T-helper 1 cell (primary cell): ENCODE results near the gene RPL10A.

ENCODE experiments used
- DNase-seq, 5 donors: peaks; one replicate each; pipeline ENCODE4 v3.0.0-alpha.2; 2012 to 2020

Gene RPL10A

DNA sequence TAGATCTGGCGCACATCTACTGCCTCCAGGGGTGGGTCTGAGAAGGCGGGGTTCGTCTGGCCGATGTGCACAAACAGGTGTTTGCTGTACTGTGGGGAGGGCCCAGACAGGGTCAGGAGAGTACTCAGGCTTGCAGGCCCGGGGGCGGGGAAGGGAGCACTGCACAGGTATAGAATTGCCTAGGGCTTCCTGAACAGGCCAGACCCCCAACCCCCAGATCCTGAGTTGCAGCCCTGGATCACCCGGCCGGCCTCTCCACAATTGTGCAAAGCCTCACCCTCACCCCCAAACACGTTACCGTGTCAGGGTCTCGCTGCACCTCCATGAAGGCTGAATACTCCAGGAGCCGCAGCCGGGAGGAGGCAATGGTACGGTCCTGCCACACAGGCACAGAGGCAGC, 7.8 kb downstream of the RPL10A start:
- DNase-seq: no peak

DNA sequence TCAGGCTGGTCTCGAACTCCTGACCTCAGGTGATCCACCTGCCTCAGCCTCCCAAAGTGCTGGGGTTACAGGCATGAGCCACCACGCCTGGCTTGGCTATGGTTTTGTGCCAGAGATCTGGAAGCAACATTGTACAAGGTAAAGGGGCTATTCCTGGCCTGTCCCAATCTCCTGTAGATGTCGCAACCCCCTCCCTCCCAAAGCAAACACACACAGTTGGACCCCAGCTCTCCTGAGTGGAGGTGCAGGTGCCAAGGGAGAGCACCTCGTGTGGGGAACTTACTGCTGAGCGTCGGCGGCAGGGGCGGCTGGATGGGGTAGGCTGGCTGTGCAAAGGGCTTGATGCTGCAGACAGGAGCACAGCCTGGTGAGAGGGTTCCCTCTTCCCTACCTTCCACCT, 8.8 kb downstream of the RPL10A start:
- no peak for DNase-seq

DNA sequence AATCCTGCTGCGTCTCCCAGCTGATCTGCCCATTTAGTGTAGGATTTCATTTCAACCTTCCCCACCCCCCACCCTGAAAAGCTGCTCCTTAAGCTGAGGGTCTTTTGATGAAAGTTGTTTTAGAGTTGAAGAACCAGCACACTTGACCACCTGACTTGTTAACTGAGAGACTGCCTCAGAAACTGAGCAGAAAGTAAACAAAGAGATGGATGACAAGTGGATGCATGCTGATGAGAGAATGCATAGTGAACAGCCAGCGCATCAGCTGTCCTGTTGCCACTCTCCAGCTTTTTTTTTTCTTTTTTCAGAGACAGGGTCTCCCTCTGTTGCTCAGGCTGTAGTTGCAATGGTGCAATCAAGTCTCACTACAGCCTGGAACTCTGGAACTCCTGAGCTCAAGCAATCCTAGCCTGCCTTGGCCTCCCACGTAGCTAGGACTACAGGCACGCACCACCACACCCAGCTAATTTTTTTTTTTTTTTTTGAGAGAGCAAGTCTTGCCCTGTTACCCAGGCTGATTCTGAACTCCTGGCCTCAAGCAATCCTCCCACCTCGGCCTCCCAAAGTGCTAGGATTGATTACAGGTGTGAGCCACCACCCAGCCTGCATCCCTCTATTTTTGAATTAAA, 9.5 kb downstream of the RPL10A start:
- no peak for DNase-seq

DNA sequence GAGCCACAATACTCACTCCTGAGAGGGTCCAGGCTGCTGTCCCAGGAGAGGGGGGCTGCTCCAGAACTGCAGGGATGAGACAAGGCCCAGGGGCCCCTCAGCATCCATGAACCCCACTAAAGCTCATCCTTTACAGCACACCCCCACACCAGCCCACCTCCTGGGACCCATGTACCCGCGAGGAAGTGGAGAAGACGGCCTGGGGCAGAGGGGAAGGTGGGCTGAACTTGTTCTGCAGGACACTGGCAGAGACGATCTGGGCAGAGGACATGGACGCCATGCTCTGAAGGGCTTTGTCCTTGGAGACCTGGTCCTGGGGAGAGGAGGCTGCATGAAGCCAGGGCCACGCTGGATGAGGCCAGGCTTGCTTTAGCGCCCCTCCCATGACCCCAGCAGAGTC, 10.1 kb downstream of the RPL10A start:
- DNase-seq: no peak

DNA sequence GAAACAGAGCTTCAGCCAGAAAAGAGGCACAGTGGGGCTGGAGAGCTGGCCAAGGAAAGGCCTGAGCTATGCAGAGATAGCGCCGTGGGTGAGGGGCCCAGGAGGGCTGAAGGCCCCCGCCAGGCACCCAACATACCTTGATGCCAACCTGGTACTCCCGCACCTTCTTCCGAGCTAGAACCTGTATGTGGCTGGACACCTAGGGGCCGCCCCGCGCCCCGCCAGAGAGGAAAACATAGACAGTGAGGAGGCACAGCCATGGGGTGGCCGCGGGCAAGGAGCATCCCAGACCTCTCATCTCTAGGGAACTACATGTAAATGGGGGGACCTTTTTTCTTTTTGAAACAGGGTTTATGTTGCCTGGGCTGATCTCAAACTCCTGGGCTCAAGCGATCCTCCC, 12.0 kb downstream of the RPL10A start:
- DNase-seq: no peak

DNA sequence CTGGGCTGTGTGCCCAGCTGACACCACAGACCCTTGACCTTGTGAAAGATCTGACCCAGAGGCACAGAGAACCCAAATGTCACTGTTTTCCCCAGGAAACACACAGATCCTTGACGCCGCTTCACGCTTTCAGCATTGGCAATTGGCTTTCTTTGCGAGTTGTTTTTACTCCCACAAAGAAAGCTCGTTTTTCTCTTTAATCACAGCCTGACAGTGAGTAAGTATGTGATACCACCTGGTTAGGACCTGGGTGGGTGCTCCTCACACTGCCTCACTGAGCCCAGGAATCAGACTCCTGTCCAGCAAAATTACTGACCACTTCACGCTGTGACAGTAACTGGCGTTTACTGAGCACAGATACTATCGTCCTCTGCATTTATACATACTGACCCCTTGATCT, 13.0 kb downstream of the RPL10A start:
- no peak for DNase-seq

DNA sequence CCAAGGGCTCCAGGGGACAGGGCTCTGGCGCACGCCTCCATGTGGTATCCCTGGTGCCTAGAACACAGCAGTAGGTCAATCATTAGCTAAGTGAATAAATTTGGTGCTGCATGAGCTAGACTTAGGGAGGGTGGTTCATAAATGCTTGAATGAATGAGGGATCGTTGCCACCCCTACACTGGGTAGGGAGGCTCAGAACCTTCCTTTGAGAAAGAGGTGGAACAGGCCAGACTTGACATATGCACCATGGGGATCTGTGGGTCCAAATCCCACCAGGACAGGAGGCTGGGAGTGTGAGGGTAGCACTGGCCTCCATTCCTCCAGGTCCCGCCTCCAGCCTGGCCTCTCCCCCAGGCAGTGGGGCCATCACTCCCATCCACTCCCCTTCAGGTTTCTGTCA, 14.9 kb downstream of the RPL10A start:
- no peak for DNase-seq

DNA sequence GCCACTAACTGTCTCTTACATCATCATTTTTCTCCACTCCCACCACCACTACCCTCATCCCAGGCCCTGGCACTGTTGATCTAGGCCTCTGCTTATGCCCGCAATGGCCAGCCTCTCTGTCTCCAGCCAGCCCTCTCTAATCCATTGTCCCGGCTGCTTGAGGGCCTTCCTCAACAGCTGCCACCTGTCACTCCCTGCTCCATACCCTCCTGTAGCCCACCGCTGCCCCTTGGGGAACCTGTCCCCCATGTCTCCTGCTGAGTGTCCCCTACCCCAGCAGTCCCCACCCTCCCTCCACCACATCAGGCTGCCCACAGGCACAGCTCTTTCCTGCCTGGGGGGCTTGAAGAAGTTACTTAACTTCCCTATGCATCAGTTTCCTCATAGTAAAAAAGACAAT, 15.3 kb downstream of the RPL10A start:
- no peak for DNase-seq

DNA sequence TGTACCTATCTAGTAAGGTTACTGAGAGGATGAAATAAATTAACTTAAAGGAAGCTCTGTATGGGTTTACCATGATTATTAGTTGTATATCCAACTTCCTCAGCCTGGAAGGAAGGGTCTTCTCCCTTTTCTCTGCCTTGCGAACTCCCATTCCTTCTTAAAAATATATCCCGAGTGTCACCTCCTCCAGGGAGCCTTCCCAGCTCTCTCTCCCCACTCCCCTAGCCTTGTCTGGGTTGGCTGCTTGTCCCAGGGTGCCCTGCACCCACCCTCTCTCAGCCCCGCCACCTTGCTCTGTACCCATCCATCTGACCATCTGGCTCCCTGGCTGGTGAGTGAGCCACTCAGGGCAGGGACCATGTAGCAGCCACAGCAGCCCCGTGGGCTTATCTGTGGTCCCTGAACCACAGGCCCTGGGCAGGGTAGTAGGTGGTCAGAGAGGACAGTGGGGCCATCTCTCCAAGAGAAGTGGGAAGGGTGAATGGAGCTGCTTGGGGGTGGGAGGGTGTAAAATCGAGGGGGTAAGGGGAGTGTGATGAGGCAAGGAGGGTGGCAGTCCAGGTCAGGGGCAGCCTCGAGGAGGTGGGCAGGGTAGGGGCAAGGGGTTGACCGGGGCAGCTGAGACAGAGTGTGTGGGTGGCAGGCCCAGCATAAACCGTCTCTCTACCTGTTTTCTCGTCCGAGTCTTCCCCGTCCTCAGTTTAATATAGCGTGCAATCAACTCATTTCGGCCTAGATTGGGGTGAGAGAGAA, 15.9 kb downstream of the RPL10A start:
- DNase-seq: no peak

DNA sequence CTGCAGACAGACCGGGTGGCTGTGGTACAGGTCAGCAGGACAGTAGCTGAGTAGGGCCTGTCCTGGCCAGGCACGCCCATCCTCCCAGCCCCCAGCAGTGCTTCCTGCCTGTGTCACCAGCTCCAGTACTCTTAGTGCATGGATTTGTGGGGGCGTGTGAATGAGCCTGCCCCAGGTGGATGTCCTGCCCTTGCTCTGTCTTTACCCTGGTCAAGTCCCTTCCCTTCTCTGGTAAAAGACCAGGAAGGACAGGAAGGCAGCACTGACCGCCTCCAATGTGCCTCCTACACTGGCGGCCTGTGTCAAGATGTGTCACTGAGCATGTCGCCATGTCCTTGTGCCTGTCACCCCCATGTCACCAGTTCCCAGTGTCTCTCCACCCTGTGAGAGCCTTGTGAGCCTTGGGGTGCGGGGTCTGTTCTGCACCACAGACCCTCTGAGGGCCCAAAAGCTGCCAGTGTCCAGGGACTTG, 16.8 kb downstream of the RPL10A start:
- DNase-seq: no peak

DNA sequence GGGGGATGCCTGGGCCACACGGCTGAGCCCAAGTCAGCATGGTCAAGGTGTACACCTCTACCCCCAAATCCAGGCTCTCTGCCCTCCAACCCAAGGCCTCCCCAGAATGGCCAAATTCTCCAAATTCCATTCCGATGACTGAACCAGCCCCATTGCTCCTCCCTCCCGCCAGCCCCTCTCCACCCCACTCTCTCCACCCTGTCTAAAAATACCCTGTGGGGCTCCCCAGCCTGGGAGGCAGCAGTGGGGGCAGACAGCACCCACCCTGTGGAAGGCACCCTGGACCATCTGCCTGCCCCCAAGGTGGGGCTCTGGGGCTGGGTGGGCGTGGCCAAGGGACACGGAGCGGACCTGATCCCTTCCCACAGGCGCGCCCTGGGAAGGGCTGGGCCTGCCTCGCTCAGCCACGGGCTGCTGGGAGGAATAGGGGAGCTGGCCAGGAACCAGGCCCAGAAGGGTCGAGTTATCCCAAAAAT, 17.2 kb downstream of the RPL10A start:
- no peak for DNase-seq

DNA sequence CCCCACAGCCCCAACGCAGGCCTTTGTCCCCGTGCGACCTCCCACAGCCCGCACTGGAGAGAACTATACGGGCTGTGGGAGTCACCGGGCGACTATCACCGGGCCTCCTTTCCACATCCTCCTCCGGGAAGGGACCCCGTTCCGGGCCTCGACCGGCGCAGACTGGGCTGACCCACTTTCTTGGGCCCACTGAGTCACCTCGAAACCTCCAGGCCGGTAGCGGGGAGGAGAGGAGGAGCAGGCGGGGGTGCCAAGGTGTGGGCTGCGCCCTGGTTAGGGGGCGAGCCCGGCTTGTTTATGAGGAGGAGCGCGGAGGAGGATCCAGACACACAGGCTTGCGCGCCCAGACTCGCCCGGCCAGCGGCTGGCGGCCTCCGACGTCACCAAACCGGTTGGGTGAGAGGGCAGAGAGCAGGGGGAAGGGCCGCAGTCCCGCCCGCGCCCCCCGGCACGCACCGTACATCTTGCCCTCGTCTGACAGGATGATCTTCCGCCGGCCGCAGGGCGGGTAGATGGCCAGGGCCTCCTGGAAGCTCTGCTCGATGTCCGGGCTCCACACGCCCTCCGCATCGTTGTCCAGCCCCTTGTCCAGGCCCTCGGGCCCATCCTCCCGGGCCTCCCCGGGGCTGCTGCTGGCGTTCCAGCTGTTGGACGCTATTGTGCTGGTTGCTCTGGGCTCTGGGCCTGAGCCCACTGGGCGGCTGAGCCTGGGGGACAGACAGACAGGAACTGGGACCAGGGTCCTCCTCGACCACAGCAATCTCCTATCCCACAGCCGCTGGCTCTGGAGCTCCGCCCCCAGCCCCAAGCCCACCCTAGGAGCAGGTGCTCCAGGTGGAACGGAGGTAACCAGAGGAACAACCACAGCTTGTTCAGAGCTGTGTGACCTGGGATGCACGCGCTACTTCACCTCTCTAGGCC, 18.1 kb downstream of the RPL10A start:
- DNase-seq: no peak

DNA sequence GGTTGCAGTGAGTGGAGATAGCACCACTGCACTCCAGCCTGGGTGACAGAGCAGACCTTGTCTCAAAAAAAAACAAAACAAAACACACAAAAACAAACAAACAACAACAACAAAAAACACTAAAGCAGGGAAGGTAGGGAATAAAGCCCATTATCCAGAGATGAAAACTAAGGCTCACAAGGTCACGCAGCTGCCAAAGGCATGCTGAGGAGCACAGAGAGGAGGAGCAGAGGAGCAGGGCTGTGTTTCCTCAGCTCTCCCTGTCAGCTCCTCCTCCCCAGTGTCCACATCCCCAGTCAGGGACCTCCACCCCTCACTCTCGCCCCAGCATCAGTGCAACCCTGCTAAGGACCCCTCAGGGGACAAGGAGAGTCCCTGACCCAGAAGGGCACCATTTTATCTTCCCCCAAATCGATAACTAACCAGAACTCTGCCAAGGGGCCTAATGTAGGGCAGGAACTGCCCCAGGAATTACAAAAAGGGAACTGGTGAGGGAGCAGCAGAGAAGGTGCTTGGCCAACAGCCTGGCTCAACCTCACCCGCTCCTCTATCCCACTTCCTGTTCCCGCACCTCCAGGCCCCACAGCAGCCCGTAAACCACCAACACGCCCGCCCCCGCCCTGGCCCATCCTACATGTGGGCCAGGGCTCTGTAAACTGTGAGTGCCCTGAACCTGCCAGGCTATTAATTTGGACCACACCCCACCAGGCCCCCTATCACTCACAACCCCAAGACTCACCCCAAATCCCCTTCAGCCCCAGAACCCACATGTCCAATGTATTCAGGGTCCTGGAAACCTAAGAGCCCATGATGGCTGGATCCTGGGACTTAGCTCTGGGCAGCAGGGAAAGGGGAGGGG, 19.7 kb downstream of the RPL10A start:
- DNase-seq: no peak

DNA sequence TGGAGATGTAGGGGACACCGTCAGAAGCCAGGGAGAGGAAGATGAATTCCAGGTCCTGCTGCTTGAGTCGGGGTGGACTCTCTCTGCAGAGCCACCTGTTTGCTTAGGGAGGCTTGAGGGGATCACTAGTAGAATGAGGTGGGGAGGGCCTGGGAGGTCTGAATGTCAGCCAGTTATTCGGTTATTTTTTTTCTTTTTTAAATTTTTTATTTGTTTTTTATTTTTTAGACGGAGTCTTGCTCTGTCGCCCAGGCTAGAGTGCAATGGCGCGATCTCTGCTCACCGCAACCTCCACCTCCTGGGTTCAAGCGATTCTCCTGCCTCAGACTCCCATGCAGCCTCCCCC, 20.3 kb downstream of the RPL10A start:
- no peak for DNase-seq

DNA sequence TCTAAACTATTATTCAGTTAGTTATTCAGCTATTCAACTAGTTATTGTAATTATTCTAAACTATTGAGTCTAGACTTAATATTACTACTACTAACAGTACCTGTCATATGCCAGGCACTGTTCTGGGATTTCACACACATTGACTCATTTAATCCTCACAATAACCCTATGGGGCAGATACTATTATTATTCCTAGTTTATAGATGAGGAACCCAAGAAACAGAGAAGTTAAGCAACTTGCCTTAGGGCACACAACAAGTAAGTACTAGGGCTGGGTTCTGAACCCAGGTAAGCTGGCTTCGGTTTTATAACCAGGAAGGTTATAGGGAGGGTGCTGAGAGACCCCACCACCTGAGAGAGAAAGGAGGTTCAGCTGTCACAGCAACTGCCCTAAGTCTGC, 20.9 kb downstream of the RPL10A start:
- no peak for DNase-seq

DNA sequence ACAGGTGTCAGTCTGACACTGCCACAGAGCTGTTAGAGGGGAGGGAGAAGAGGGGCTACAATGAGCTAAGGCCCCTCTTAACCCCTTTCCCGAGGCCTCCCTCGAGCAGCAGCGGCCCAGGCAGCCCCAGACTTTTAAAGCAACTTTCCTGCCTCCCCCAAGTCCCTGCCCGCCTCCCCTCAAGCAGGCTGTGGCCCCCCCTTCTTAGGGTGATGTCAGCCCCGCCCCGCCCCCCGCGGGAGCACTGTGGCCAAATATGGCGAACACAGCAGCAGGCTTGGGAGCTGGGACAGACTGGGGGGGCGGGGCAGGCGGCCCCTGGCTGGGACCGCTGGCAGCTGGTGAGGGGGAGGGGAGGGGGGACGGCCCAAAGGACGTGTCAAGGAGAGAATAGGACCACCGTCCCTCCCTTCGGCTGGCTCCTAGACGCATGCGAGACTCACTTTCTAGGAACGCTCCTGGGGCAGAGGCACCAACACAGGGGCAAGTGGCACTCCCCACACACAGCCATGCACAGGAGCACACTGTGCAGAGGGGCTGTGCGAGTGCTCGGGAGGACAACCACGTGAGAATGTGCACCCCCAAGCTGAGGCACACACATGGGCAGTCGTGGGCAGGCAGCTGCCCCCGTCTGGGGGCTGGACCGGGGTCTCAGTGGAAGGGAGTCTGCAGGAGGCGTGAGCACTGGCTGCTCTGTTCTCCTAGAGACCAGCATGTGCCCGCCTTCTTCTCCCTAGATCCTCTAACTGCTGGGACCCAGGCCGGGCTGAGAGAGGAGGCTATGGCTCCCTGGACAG, 22.0 kb downstream of the RPL10A start:
- DNase-seq: no peak

DNA sequence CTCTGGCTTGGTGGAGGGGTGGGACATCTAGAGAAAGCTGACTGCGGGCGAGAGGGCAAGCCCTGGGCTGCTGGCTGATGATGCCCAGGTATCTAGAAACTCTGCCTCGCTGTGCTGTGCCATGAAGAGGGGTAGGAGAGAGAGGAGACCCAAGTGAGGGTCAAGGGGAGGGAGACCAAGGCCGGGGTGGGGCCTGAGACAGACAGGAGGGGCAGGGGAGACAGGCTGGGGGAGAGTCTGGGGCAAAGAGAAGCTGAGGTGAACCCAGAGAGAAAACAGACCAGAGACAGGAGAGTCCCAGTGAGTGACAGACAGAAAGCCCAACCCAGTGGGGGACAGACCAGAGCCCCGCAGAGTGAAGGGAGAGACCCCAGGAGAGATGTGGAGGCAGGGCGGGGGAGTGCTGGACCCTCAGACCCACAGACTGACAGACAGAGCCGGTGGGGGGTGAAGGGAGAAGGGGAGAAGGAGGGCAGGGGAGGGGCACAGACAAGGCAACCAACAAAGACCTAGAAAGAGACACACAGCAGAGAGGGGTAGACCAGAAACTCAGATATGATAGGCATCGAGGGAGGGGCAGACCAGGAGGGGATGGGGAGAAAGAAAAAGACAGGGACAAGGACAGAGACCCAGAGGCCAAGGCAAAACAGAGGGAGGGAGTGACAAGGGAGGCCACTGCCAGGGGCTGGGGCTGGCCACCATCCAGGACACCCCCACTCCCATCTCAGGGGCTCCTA, 22.8 kb downstream of the RPL10A start:
- DNase-seq: no peak

DNA sequence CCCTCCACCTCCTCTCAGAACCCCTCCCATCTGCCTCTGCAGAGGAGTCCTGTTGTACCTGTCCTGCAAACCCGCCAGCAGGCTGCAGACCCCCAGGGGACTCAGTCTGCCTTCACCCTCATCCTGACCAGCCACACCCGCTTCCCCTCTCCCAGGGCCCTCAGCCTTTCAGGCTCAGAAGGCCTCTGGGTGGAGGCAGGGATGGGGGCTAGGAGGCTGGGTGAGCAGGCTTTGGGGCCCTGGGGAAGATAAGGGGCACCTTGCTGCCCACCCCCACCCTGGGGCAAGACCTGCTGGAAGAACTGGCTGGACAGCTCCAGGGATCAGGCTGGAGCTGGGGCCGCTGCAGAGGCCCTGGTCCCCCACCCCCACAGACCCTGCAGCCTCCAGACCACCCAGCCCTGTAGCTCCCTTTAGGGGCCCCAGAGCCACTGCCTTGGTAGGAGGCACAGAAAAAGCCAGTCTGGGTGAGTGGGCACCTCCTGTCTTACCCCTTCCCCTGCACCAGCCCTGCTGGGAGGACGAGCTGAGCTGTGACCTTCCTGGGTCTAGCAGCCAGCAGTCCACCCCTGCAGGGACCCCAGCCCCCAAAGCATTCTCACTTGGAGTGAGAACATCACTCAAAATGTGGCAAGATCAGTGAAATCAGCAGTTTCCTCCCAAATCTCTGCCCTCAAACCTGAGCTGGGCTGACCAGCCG, 23.5 kb downstream of the RPL10A start:
- DNase-seq: no peak

DNA sequence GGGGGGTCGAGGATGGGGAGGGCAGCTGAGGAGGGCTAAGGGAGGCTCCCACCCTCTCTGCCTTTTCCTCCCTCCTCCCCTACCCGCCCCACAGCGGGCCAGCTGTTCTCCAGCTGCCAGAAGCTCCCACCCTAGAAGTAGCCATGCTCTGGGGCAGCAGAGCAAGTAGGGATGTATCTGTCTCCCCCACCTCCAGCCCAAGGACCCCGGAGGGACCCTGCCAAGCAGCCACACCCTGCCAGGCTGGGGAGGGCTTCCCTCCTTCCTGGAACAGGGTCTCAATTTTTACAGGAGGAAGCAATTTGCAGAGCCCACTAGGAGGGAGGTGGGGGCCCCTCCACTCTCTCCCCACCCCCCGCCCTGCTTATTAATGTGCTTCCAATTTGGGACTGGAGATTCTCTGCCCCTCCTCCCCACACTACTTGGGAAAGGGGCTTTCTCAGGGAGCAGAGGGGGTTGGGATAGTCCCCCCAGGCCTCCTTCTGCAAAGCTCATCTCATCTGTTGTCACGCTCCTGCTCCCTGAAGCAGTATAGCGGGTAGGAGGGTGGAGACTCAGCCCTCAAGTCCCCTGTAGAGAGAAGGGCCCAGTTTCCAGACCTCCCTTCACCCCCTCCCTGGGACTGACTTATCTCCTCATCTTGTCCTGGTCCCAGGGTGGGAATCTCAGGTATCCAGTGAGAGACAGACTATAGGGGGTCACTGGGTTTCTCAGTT, 24.2 kb downstream of the RPL10A start:
- DNase-seq: no peak

DNA sequence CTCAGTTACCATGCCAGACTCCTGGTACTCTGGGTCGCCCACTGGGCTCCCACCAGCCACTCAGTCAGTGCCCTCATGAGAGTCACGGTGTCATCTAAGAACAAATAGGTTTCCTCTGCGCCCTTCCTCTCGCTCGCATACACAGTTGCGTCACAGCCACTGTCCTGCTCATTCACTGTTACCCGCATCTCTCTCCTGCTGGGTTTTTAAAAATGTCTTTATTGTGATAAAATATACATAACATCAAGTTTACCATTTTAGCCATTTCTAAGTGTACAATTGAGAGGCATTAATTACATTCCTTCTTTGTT, 24.7 kb downstream of the RPL10A start:
- no peak for DNase-seq
